ENCODE results near the gene NADSYN1.

The NADSYN1 gene

DNA sequence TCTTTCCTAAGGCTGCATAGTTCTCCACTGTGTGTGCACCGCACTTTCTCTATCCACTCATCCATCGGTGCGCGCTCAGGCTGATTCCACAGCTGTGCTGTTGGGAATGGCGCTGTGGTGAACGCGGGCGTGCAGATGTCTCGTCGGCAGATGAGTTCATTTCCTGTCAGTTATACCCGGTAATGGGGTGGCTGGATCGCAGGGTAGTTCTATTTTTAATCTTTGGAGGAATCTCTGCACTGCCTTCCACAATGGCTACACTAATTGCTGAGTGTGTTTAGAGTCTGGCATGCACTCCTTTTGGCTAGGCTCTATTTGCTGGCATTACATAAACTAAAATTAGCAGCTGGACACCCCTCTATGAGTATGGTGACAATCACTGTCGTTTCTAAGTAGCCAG, 46.1 kb downstream of the NADSYN1 start:
- Histone ChIP-seq H3K4me3 (ENCODE audit: low read length) (no peak overlapping the region), H3K27ac (ENCODE audit: low read depth, low read length) (no peak overlapping the region), H3K27me3 (ENCODE audit: control insufficient read depth, insufficient read depth, low read length) (no peaks in the 10 kb centered on the region), H3K9ac (ENCODE audit: low read length) (no peak overlapping the region), H3K4me1 (ENCODE audit: control insufficient read depth, insufficient read depth, low read length) (no peaks in the 10 kb centered on the region), H3K36me3 (ENCODE audit: control insufficient read depth, insufficient read depth, low read length) (peaks cover 44% of the 10 kb centered on the region)

DNA sequence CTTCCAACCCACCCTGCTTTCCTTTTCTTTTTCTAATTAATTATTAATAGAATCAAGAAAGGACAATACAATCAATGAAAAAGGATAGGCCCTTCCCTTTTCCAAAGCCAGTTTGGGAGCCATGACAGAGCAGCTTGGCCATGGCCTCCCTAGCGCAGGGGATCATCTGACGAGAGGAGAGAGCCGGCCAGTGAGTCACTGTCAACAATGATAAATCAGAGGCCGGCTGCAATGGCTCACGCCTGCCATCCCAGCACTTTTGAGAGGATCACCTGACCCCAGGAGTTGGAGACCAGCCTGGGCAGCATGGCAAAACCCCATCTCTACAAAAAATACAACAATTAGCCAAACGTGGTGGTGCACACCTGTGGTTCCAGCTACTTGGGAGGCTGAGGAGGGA, 46.5 kb downstream of the NADSYN1 start:
- Histone ChIP-seq H3K9ac (ENCODE audit: low read length) (no peak overlapping the region), H3K36me3 (ENCODE audit: control insufficient read depth, insufficient read depth, low read length) (peaks cover 42% of the 10 kb centered on the region), H3K27ac (ENCODE audit: low read depth, low read length) (no peak overlapping the region), H3K4me1 (ENCODE audit: control insufficient read depth, insufficient read depth, low read length) (no peaks in the 10 kb centered on the region), H3K27me3 (ENCODE audit: control insufficient read depth, insufficient read depth, low read length) (no peaks in the 10 kb centered on the region), H3K4me3 (ENCODE audit: low read length) (no peak overlapping the region)

DNA sequence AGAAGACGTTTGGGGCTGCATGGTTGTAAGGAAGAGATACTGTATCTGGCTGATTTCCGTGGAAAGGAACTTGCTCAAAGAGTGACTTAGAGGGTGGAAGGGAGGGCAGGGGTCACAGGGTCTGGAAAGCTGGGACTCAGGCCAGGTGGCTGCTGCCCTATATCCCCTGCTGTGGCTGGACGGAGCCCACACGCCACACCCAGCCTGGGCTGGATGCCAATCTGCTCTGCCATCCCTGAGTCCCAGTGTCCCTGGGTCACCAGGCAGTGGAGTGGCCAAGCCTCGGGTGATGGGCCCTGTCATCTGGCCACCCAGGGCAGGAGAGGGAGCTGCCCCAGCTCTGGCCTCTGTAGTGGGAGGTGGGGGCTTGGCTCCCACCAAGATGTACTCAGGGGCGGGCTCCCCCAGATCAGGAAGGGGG, 47.6 kb downstream of the NADSYN1 start:
- Histone ChIP-seq H3K27me3 (ENCODE audit: control insufficient read depth, insufficient read depth, low read length) (no peaks in the 10 kb centered on the region), H3K4me3 (ENCODE audit: low read length) (no peak overlapping the region), H3K27ac (ENCODE audit: low read depth, low read length) (no peak overlapping the region), H3K9ac (ENCODE audit: low read length) (no peak overlapping the region), H3K36me3 (ENCODE audit: control insufficient read depth, insufficient read depth, low read length) (peaks cover 42% of the 10 kb centered on the region), H3K4me1 (ENCODE audit: control insufficient read depth, insufficient read depth, low read length) (no peaks in the 10 kb centered on the region)

DNA sequence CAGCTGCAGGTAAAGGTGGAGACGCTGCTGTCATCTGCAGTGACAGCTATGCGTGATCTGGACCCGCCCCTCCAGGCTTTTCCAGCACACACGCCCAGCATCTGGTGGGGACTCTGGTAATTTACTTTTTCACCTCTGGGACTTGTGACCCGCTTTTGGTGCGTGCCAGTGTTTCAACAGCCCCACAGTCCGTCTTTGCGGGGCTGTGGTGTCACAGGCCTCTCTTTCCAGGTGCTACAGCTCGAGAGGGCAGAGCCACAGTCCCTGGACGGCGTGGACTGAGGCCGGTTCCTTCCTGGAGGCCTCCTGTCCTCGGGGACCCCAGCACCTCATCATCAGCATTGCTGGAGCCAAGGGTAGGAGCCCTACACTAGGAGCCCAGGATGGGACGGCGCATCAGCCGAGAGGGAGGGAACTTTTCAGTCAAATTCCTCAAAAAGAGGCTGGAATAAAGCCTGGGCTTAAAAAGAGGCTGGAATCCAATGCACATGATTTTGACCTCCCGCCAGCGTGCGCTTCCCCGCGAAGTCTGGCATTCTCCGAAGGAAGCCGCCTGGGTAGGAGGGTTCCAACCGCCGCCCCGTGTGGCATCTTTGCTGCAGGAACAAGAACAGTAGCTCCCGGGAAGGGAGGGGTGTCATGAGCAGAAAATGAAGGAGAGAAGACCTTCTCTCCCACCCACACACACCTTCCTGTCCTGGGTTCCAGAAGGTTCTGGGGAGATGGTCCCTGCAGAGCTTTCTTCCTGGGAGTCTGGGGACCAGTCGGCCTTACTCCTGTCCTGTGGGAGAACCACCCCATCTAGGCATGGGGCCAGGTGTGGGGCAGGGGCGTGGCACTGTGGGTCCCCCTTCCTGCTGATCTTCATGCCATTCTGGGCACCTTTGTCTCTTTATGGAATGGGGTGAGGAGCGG, 48.3 kb downstream of the NADSYN1 start:
- Histone ChIP-seq H3K36me3 (ENCODE audit: control insufficient read depth, insufficient read depth, low read length) (peaks cover 43% of the 10 kb centered on the region), H3K27me3 (ENCODE audit: control insufficient read depth, insufficient read depth, low read length) (no peaks in the 10 kb centered on the region), H3K27ac (ENCODE audit: low read depth, low read length) (no peak overlapping the region), H3K9ac (ENCODE audit: low read length) (no peak overlapping the region), H3K4me1 (ENCODE audit: control insufficient read depth, insufficient read depth, low read length) (no peaks in the 10 kb centered on the region), H3K4me3 (ENCODE audit: low read length) (no peak overlapping the region)

DNA sequence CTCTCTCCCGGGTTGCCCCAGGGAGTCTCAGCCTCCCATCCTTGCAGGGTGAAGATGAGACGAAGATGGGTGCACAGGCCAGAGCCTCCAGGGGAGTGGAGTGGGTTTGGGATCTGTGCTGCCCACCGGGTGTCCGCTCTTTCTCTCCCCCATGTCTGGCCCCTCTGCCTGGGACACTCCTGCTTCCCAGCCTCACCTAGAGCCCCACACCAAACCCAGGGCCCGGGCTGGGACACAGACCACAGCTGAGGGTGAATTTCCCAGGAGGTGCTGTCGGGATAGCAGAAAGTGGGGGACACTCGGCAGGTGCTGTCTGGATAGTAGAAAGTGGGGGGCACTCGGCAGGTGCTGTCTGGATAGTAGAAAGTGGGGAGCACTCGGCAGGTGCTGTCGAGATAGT, 49.0 kb downstream of the NADSYN1 start:
- no peak overlapping the region for H3K27ac ChIP-seq (ENCODE audit: low read depth, low read length)
- H3K36me3 ChIP-seq (ENCODE audit: control insufficient read depth, insufficient read depth, low read length), result peaks cover 38% of the 10 kb centered on the region
- no peak overlapping the region for H3K9ac ChIP-seq (ENCODE audit: low read length)
- H3K4me1 ChIP-seq (ENCODE audit: control insufficient read depth, insufficient read depth, low read length), result no peaks in the 10 kb centered on the region
- H3K4me3 ChIP-seq (ENCODE audit: low read length), result no peak overlapping the region
- no peaks in the 10 kb centered on the region for H3K27me3 ChIP-seq (ENCODE audit: control insufficient read depth, insufficient read depth, low read length)

DNA sequence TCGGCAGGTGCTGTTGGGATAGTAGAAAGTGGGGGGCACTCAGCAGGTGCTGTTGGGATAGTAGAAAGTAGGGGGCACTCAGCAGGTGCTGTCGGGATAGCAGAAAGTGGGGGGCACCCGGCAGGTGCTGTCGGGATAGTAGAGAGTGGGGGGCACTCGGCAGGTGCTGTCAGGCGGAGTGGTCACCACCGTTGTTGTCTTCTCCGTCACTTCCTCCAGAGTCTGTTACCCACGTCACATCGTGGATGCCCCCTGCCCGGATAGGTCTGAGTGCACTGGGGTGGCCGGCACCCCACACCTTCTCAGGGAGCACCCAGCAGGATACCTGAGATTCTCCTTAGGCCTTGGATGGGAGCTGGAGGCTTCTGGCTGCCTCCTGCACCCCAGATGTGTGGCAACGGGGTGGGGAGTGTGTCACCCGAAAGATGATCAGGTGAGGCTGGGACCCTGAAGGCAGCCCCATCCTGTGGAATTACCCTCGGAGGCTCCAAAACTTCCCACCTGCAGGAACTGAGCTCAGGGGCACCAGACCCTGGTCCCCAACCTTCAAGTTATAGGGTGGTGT, 50.0 kb downstream of the NADSYN1 start:
- H3K4me1 ChIP-seq (ENCODE audit: control insufficient read depth, insufficient read depth, low read length), result no peaks in the 10 kb centered on the region
- H3K9ac ChIP-seq (ENCODE audit: low read length), result no peak overlapping the region
- no peaks in the 10 kb centered on the region for H3K27me3 ChIP-seq (ENCODE audit: control insufficient read depth, insufficient read depth, low read length)
- H3K27ac ChIP-seq (ENCODE audit: low read depth, low read length), result no peak overlapping the region
- H3K36me3 ChIP-seq (ENCODE audit: control insufficient read depth, insufficient read depth, low read length), result peaks cover 30% of the 10 kb centered on the region
- H3K4me3 ChIP-seq (ENCODE audit: low read length), result no peak overlapping the region

DNA sequence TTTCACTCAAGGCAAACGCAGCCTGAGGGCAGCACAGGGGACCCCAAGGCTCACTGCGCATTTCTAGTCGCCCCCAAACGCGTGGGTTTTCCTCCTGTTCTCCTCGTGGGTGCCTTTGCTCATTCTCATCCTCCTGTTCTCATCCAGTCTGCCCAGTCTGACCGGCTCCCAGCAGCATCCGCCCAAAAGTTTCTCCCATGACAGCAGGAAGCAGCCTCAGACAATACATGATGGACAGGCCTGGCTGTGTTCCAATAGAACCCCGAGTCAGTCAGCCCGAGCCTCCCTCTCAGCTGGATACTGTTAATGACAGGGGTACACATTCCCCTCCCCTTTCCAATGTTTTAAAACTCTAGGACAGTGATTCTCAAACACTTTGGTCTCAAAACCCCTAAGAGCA, 51.5 kb downstream of the NADSYN1 start:
- H3K9ac ChIP-seq (ENCODE audit: low read length), result no peak overlapping the region
- H3K27me3 ChIP-seq (ENCODE audit: control insufficient read depth, insufficient read depth, low read length), result no peaks in the 10 kb centered on the region
- H3K4me1 ChIP-seq (ENCODE audit: control insufficient read depth, insufficient read depth, low read length), result no peaks in the 10 kb centered on the region
- peaks cover 21% of the 10 kb centered on the region for H3K36me3 ChIP-seq (ENCODE audit: control insufficient read depth, insufficient read depth, low read length)
- no peak overlapping the region for H3K4me3 ChIP-seq (ENCODE audit: low read length)
- no peak overlapping the region for H3K27ac ChIP-seq (ENCODE audit: low read depth, low read length)

DNA sequence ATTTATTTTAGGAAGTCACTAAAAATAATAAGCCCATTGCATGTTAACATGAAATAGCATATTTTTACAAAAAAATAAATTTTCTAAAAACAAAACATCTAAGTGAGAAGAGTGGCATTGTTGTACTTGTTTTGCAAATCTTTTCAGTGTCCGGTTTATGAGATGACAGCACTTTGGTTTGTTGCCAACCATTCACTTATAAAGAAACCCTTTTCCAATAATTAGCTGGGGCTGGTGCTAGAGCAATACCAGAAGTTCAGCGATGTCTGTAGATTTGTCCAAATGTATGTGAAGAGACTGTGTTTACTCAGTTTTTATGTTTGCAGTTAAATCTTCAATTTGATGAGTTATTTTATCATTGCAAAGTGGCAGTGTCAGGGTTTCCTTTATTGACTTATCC, 52.0 kb downstream of the NADSYN1 start:
- Histone ChIP-seq H3K9ac (ENCODE audit: low read length) (no peak overlapping the region), H3K27me3 (ENCODE audit: control insufficient read depth, insufficient read depth, low read length) (no peaks in the 10 kb centered on the region), H3K4me1 (ENCODE audit: control insufficient read depth, insufficient read depth, low read length) (no peaks in the 10 kb centered on the region), H3K27ac (ENCODE audit: low read depth, low read length) (no peak overlapping the region), H3K36me3 (ENCODE audit: control insufficient read depth, insufficient read depth, low read length) (peaks cover 17% of the 10 kb centered on the region), H3K4me3 (ENCODE audit: low read length) (no peak overlapping the region)

DNA sequence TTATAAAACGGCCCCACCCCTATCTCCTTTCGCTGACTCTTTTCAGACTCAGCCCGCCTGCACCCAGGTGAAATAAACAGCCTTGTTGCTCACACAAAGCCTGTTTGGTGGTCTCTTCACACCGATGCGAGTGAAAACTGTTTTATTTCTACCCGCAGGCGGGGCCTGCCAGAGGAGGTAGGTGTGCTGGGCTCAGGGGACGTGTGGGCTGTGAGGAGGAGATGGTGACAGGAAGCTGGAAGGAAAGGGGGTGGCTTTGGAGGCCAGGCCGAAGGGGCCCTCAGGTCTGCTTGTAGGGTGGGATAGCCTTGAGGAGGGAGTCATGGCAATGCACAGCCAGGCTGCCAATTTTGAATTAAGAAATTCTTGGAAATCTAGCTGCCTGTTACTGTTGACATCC, 52.8 kb downstream of the NADSYN1 start:
- H3K9ac ChIP-seq (ENCODE audit: low read length), result no peak overlapping the region
- H3K27ac ChIP-seq (ENCODE audit: low read depth, low read length), result no peak overlapping the region
- no peaks in the 10 kb centered on the region for H3K4me1 ChIP-seq (ENCODE audit: control insufficient read depth, insufficient read depth, low read length)
- H3K36me3 ChIP-seq (ENCODE audit: control insufficient read depth, insufficient read depth, low read length), result peaks cover 17% of the 10 kb centered on the region
- H3K27me3 ChIP-seq (ENCODE audit: control insufficient read depth, insufficient read depth, low read length), result no peaks in the 10 kb centered on the region
- no peak overlapping the region for H3K4me3 ChIP-seq (ENCODE audit: low read length)

DNA sequence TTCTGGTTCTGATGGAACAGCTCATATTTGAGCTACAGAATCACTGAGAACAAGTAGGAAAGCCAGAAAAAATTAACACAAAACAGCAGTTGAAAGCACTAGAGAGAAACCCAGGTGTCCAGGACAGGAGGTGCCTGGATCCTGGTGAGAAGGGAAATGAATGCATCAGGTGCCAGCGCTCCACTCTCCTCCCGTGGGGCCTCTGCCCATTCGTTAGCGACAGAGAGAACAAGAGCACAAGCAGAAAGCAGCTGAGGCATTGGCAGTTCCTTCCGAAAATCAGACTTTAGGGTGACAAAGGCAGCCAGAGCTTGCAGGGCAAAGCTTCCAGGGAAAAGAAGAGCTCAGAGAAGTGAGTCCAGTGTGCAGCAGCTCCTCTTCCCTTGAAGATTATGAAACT, 54.1 kb downstream of the NADSYN1 start:
- no peaks in the 10 kb centered on the region for H3K27me3 ChIP-seq (ENCODE audit: control insufficient read depth, insufficient read depth, low read length)
- H3K36me3 ChIP-seq (ENCODE audit: control insufficient read depth, insufficient read depth, low read length), result peaks cover 9% of the 10 kb centered on the region
- no peaks in the 10 kb centered on the region for H3K4me1 ChIP-seq (ENCODE audit: control insufficient read depth, insufficient read depth, low read length)
- H3K9ac ChIP-seq (ENCODE audit: low read length), result no peak overlapping the region
- no peak overlapping the region for H3K4me3 ChIP-seq (ENCODE audit: low read length)
- H3K27ac ChIP-seq (ENCODE audit: low read depth, low read length), result no peak overlapping the region

DNA sequence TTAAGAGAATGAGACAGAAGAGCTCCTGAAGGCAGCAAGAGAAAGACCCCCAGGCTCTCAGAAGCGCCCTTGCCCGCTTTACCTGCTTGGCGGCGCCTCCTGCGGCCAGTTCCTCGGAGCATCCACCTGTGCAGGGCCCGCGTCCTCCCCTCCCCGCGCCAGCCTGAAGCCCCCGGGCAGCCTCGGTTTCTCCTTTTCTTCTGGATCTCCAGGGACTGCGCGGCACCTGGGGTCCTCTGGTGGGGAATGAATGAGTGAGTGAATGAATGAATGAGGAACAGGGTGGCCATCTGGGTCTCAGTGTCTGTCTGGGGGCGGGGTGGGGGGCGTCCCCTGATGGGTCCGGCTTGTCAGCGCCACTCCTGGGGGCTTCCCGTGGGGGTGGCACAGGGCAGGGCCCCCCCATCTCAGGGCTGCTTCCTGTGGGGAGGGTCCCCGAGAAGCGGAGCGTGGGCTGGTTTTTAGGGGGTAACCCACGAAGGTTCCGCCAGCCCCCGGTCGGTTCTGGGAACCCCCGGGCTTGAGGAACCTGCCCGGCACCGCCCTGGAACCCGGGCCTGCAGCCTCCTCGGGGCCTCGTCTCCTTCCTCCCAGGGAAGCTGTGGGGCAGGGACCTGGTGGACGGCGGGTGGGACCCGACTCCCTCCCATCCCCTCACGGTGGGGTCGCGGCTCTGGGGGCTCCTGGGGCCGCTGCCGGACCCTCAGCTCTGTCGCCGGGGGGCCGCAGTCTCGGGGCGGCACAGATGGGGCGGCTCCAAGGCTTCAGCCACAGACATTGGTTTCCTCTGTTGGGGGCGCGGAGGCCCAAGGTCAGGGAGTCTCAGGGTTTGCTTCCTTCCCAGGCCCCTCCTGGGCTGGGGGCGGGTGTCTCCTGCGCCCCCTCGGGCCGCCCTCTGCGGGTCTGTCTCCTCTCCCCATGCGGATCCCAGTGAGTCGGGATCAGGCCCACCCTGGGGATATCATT, 65.8 kb downstream of the NADSYN1 start:
- H3K4me3 ChIP-seq (ENCODE audit: low read length), result no peak overlapping the region
- no peak overlapping the region for H3K27ac ChIP-seq (ENCODE audit: low read depth, low read length)
- no peak overlapping the region for H3K9ac ChIP-seq (ENCODE audit: low read length)
- no peaks in the 10 kb centered on the region for H3K36me3 ChIP-seq (ENCODE audit: control insufficient read depth, insufficient read depth, low read length)
- no peaks in the 10 kb centered on the region for H3K4me1 ChIP-seq (ENCODE audit: control insufficient read depth, insufficient read depth, low read length)
- H3K27me3 ChIP-seq (ENCODE audit: control insufficient read depth, insufficient read depth, low read length), result no peaks in the 10 kb centered on the region

DNA sequence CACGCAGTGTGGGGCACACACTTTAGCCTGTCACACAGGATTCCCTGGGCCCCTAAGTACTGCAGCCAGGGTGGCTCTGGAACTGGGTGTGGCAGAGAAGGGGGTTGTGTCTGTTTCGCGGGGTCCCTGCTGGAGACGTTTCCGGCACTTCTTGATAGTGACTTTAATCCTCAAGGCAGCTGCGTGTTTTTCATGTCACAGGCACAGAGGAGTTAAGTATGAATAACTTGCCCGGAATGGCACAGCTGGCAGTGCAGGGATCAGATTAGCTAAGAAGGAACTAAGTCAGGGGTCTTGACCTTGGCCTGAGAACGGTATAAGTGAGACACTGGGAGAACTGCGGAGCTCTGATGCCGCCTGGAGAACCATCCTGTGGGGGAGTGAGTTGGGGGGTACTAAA, 66.5 kb downstream of the NADSYN1 start:
- Histone ChIP-seq H3K27me3 (ENCODE audit: control insufficient read depth, insufficient read depth, low read length) (no peaks in the 10 kb centered on the region), H3K4me1 (ENCODE audit: control insufficient read depth, insufficient read depth, low read length) (no peaks in the 10 kb centered on the region), H3K36me3 (ENCODE audit: control insufficient read depth, insufficient read depth, low read length) (no peaks in the 10 kb centered on the region), H3K9ac (ENCODE audit: low read length) (no peak overlapping the region), H3K4me3 (ENCODE audit: low read length) (no peak overlapping the region), H3K27ac (ENCODE audit: low read depth, low read length) (no peak overlapping the region)

All from rectal smooth muscle tissue (tissue), 1 donor.